GM13976 (cell line): ENCODE data around the gene PACRG.

Source experiments
- DNase-seq: peaks from one replicate; pipeline ENCODE4 v3.0.0; 2012; ENCODE audit warnings: low spot score
- in situ Hi-C: fragments of 300-500 bp; cut with MboI; formaldehyde crosslinking; loops from one replicate; pipeline ENCODE4 v1.12.0; 2022; ENCODE audit warnings: low sequenced_read_pairs, mixed read lengths, inconsistent platforms; ENCODE audit not compliant: unreplicated experiment
- TF ChIP-seq, protein P1 (sequence below): IDR thresholded peaks from 2 replicates; pipeline ENCODE4 v1.5.1; 2012; ENCODE audit warnings: borderline replicate concordance, mild to moderate bottlenecking; ENCODE audit not compliant: insufficient read depth; ENCODE audit errors: extremely low read depth, missing control alignments, control extremely low read depth

The PACRG gene

DNA sequence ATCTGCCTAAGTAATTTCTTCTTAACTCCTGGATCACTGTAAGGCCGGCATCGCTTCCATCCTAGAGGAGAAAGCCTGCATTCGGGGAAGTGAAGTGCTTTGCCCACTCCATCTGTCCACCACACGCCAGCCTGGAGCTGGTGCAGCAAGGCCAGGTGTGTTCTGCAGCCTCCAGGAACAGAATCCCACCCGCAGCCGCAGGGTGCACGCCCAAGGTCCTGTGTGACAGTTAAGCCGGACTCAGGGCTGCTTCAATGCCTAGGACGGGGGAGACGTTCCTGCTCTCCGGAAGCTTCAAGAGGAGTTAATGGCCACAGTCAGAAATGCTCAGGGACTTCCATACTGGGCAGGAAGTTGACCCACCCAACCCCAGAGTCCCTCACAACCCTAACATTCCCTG lies 600.6 kb downstream of the PACRG start:
- in situ Hi-C loops, result no loop called here
- TF ChIP-seq, protein P1, sequence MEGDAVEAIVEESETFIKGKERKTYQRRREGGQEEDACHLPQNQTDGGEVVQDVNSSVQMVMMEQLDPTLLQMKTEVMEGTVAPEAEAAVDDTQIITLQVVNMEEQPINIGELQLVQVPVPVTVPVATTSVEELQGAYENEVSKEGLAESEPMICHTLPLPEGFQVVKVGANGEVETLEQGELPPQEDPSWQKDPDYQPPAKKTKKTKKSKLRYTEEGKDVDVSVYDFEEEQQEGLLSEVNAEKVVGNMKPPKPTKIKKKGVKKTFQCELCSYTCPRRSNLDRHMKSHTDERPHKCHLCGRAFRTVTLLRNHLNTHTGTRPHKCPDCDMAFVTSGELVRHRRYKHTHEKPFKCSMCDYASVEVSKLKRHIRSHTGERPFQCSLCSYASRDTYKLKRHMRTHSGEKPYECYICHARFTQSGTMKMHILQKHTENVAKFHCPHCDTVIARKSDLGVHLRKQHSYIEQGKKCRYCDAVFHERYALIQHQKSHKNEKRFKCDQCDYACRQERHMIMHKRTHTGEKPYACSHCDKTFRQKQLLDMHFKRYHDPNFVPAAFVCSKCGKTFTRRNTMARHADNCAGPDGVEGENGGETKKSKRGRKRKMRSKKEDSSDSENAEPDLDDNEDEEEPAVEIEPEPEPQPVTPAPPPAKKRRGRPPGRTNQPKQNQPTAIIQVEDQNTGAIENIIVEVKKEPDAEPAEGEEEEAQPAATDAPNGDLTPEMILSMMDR, result no peak
- DNase-seq, result no peak

DNA sequence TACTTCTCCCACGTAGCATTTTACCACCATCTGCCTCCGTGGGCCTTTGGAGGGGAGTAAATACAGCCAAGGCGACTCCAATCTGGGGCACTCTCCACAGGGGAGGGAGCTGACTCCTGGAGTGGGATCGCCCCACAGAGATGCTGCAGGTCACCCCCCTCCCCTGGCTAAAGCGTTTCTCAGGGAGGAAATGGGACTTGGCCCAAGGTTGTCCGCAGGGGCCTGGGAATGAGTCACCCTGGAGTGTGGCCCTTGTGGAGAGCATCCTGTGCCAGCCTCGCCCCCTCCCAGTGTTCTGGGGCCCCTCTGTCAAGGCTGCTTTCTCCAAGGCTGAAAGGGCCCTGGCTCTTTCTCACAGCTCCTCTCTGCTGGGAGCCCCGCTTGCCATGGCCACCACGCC lies 602.2 kb downstream of the PACRG start:
- TF ChIP-seq, protein P1, result no peak
- no peak for DNase-seq
- in situ Hi-C loops, result no loop called here

DNA sequence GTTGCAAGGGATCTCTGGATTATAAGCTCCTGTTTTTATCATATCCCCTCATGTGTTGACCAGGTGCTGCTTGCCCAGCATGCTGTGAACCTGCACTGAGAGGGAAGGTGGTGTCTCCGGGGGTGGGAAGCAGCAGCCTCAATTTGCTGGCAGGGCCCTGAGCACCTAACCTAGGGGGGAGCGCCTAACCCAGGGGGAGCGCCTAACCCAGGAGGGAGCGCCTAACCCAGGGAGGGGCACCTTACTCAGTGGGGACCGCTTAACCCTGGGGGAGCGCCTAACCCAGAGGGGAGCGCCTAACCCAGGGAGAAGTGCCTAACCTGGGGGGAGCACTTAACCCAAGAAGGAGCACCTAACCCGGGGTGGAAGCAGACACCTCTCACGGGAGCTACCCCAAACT lies 603.5 kb downstream of the PACRG start:
- TF ChIP-seq, protein P1, result no peak
- no peak for DNase-seq
- in situ Hi-C loops, result no loop called here

DNA sequence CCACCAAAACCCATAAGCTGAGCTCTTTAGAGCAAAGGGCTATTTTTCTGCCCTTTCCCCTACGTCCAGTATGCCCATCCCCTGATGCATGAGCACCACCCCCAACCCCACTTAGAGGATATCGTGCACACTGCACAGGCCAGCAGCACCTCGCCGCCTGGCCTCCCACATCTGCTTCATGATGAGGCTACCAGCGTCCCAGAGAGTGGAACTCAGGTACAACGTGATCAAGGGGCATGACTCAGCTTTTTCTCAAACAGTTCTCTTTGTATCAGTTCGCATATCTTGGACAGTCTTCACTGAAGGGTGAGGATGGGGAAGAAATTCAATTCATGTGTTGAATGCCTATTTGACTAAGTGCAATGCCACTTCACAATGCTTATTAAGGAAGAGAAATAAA lies 604.8 kb downstream of the PACRG start:
- TF ChIP-seq, protein P1, result no peak
- in situ Hi-C loops, result no loop called here
- DNase-seq, result no peak

DNA sequence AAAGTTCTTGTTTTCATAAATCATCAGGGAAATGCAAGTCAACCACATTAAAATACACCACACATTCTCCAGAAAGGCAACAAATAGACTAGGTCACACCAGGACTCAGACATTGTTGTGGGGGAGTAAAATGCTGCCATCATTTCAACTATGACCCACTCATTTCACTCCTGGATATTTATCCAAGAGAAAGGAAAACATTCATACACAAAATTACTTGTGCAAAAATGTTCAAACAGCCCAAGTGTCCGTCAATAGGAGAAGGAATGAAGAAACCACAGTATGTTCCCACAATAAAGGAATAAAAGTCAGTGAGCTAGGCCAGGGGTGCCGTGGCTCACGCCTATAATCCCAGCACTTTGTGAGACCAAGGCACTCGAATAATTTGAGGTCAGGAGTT lies 605.3 kb downstream of the PACRG start:
- TF ChIP-seq, protein P1, result no peak
- no peak for DNase-seq
- in situ Hi-C loops, result no loop called here

DNA sequence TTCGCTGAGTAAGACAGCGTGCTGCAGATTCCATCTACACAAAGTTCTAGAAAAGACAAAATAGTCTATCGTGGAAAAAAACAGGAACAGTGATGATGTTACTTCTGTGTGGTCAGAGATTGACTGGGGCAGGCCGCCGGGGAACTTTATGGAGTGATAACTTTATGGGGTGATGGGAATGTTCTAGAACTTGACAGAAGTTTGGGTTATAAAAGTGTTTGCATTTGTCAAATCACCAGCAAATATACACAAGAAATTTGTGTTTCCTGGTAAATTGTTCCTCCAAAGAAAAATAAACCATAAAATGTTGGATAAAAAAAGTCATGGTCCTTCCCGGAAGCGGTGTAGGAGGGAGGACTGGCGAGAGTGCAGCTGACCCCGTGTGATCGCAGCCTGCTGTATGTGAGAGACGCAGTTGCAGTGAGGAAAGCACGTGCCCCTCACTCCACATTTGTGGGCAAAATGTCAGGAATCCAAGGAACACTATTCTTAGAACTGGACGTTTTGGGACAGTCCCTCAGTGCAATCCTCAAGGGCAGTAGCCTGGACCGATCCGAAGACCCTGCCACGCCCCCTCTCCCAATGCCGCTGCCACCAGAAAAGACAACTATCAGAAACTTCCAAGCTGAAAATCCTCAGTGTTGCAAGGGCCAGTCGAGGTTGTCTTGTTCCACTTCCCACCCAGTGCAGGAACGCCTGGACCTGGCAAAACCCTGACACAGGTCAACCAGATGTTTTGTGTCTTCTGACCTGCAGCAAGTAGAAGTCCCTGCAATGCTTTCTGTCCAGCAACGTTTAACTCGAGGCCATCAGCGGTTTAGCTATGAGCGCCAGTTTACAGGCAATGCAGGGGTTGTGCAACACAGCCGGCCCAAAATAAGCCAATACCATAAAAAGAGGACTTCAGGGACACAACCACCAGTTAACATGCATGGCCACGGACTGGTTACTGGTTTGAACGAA lies 606.2 kb downstream of the PACRG start:
- in situ Hi-C loops, result no loop called here
- DNase-seq, result no peak
- TF ChIP-seq, protein P1, result no peak
